HK-2 (cell line): ENCODE data around the gene FGFR2.
"Not testable (repeated sequence)": the region's sequence is repeated elsewhere in the genome, so short reads cannot be mapped to it uniquely, and the experiment has no call there.

Source experiments
- DNase-seq: peaks from one replicate; pipeline ENCODE4 v3.0.0-alpha.2; 2018; ENCODE audit not compliant: unreplicated experiment

The FGFR2 gene

GRCh38 chr10:121524157-121524817 is 74.0 kb downstream of the FGFR2 start:
- no peak for DNase-seq

GRCh38 chr10:121522831-121523230 is 75.4 kb downstream of the FGFR2 start:
- no peak for DNase-seq

- no peak for DNase-seq
These were observed 76.3 kb downstream of the FGFR2 start for GRCh38 chr10:121521794-121522556.

GRCh38 chr10:121520526-121520925 is 77.7 kb downstream of the FGFR2 start:
- not testable (repeated sequence) for DNase-seq

GRCh38 chr10:121519901-121520493 is 78.2 kb downstream of the FGFR2 start:
- DNase-seq: peak; percentile 33

- no peak for DNase-seq
These were observed 78.8 kb downstream of the FGFR2 start for GRCh38 chr10:121519411-121519810.

- DNase-seq: no peak
These were observed 79.9 kb downstream of the FGFR2 start for GRCh38 chr10:121518333-121518732.

GRCh38 chr10:121516093-121516865 is 82.0 kb downstream of the FGFR2 start:
- no peak for DNase-seq

- DNase-seq: no peak
These were observed 83.9 kb downstream of the FGFR2 start for GRCh38 chr10:121514141-121514865.

- DNase-seq: peak; percentile 35
These were observed 86.3 kb downstream of the FGFR2 start for GRCh38 chr10:121511943-121512342.

- no peak for DNase-seq
These were observed 86.8 kb downstream of the FGFR2 start for GRCh38 chr10:121511460-121511859.

- DNase-seq: peak; percentile 84
These were observed 88.0 kb downstream of the FGFR2 start for GRCh38 chr10:121510201-121510771.

- no peak for DNase-seq
These were observed 88.4 kb downstream of the FGFR2 start for GRCh38 chr10:121509796-121510195.

GRCh38 chr10:121509112-121509511 is 89.1 kb downstream of the FGFR2 start:
- no peak for DNase-seq

- no peak for DNase-seq
These were observed 94.6 kb downstream of the FGFR2 start for GRCh38 chr10:121503587-121504051.

- DNase-seq: no peak
These were observed 96.4 kb downstream of the FGFR2 start for GRCh38 chr10:121501796-121502195.

GRCh38 chr10:121500701-121501332 is 97.4 kb downstream of the FGFR2 start:
- DNase-seq: no peak

GRCh38 chr10:121497513-121498470 is 100.5 kb downstream of the FGFR2 start:
- DNase-seq: no peak

- DNase-seq: no peak
These were observed 102.5 kb downstream of the FGFR2 start for GRCh38 chr10:121495719-121496118.
